Sigmoid colon (tissue), 7 donors: ENCODE measurements around the gene WHRN. TPM values are rescaled to one million over a fixed set of nuclear protein-coding genes. Genes with fewer than 3 reads are reported as not detected.

ENCODE experiments used
- DNase-seq: peaks from one replicate; pipeline ENCODE4 v3.0.0-alpha.2; 2019
- H3K27ac ChIP-seq, 4 donors: fragments of 200-600 bp; sonication (generic); one replicate each; pipeline ENCODE4 v1.5.1; 2016 to 2019; ENCODE audit warnings: mild to moderate bottlenecking in 1 of 4
- H3K27me3 ChIP-seq, 3 donors: fragments of 200-600 bp; sonication (generic); one replicate each; pipeline ENCODE4 v1.5.1; 2019; ENCODE audit warnings: mild to moderate bottlenecking in 1 of 3
- H3K36me3 ChIP-seq, 4 donors: fragments of 200-600 bp; sonication (generic); one replicate each; pipeline ENCODE4 v1.5.1; 2016 to 2019
- H3K4me1 ChIP-seq, 4 donors: fragments of 200-600 bp; sonication (generic); one replicate each; pipeline ENCODE4 v1.5.1; 2017 to 2019
- H3K4me3 ChIP-seq, 4 donors: fragments of 200-600 bp; sonication (generic); one replicate each; pipeline ENCODE4 v1.5.1; 2017 to 2019; ENCODE audit warnings: mild to moderate bottlenecking in 2 of 4, moderate library complexity in 1 of 4
- H3K9me3 ChIP-seq, 4 donors: fragments of 200-600 bp in 3 of 4; sonication (generic) in 3 of 4; one replicate each; pipeline versions ENCODE4 v1.5.1 to v1.6.1; 2013 to 2019
- EP300 ChIP-seq, 4 donors: sonication (generic); formaldehyde crosslinking; IDR thresholded peaks; one replicate each; pipeline ENCODE4 v1.6.1; 2017; ENCODE audit warnings: antibody characterized with exemption in 4 of 4
- POLR2A ChIP-seq, 2 donors: fragments of 450-650 bp; IDR thresholded peaks; one replicate each; pipeline ENCODE4 v1.6.1; 2016; ENCODE audit warnings: antibody characterized with exemption in 2 of 2, mild to moderate bottlenecking in 2 of 2, moderate library complexity in 2 of 2
- POLR2AphosphoS5 ChIP-seq, 4 donors: sonication (generic); formaldehyde crosslinking; IDR thresholded peaks; one replicate each; pipeline ENCODE4 v1.6.1; 2017; ENCODE audit warnings: antibody characterized with exemption in 4 of 4
- WGBS, 2 donors: extraction: QIAGEN DNeasy Blood & Tissue Kit; methylation state at CpG; one replicate each; pipeline ENCODE4 v1.1.7; 2013; 5-methylcytosine and 5-hydroxymethylcytosine counted together
- intact Hi-C: fragments of 100-400 bp; cut with DNase I; formaldehyde crosslinking; loops from one replicate; pipeline ENCODE4 v1.15.1; 2023
- polyA plus RNA-seq, 3 donors: library from polyadenylated mRNA; stranded (reverse); fragments of 200-250 nt; gene quantifications; one replicate each; pipeline ENCODE4 v1.2.3, GENCODE V29; 2013
- total RNA-seq, 4 donors: library from RNA; depleted of rRNA; stranded (reverse); fragments of >200 nt; gene quantifications; one replicate each; pipeline ENCODE4 v1.1.0, GENCODE V29; 2016
- TF ChIP-seq, protein P1 (sequence below), 4 experiments: fragments of 450-650 bp in 3 of 4; fragments of 200-600 bp in 1 of 4; IDR thresholded peaks; one replicate each; pipeline ENCODE4 v1.5.1; 2016 to 2019; ENCODE audit warnings: antibody characterized with exemption in 4 of 4, mild to moderate bottlenecking in 3 of 4, moderate library complexity in 2 of 4
- donor health status: healthy with polysubstance abuse.
- donor health status: Bipolar disorder and iron deficiency.
- donor health status: healthy.

WHRN gene
- total and polyA plus RNA-seq, 7 donors, result 0.60 to 7.8 (median 5.4) TPM

DNA sequence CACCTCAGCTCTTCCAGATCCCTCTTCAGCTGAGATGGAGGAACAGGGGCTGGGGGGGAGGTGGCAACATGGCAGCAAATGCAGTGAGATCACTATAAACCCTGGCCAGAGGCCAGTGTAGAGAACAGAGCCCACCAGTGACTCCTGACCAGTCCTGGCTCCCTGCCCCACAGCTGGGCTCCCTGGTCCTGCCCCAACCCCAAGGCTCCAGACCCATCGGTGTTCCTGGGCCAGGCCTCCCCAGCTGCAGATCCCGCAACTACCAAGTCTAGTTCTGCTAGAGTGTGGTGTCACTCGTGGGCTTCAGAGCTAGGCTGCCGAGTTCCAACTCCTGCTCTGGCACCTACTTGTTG lies 134.3 kb downstream of the WHRN start:
- H3K27me3 ChIP-seq, result no peaks in the 10 kb centered on the region
- intact Hi-C loops, result no loop called here
- H3K4me3 ChIP-seq, result no peak overlapping the region
- no peak for TF ChIP-seq EP300 (IDR thresholded peaks at IDR 0.05)
- TF ChIP-seq POLR2AphosphoS5 (IDR thresholded peaks at IDR 0.05), result no peak
- TF ChIP-seq, protein P1, sequence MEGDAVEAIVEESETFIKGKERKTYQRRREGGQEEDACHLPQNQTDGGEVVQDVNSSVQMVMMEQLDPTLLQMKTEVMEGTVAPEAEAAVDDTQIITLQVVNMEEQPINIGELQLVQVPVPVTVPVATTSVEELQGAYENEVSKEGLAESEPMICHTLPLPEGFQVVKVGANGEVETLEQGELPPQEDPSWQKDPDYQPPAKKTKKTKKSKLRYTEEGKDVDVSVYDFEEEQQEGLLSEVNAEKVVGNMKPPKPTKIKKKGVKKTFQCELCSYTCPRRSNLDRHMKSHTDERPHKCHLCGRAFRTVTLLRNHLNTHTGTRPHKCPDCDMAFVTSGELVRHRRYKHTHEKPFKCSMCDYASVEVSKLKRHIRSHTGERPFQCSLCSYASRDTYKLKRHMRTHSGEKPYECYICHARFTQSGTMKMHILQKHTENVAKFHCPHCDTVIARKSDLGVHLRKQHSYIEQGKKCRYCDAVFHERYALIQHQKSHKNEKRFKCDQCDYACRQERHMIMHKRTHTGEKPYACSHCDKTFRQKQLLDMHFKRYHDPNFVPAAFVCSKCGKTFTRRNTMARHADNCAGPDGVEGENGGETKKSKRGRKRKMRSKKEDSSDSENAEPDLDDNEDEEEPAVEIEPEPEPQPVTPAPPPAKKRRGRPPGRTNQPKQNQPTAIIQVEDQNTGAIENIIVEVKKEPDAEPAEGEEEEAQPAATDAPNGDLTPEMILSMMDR (IDR thresholded peaks at IDR 0.05), result no peak
- TF ChIP-seq POLR2A (IDR thresholded peaks at IDR 0.05), result no peak
- H3K27ac ChIP-seq, result no peak overlapping the region
- DNase-seq, result peak; percentile 67
- peaks cover 0 to 26% (median 12%) of the 10 kb centered on the region in 4 donors for H3K4me1 ChIP-seq
- peaks cover 3 to 46% (median 11%) of the 10 kb centered on the region in 4 donors for H3K36me3 ChIP-seq
- WGBS, 2 donors, result 72 to 89% methylated on average over 4 of the region's 4 CpGs
- H3K9me3 ChIP-seq, result no peaks in the 10 kb centered on the region

DNA sequence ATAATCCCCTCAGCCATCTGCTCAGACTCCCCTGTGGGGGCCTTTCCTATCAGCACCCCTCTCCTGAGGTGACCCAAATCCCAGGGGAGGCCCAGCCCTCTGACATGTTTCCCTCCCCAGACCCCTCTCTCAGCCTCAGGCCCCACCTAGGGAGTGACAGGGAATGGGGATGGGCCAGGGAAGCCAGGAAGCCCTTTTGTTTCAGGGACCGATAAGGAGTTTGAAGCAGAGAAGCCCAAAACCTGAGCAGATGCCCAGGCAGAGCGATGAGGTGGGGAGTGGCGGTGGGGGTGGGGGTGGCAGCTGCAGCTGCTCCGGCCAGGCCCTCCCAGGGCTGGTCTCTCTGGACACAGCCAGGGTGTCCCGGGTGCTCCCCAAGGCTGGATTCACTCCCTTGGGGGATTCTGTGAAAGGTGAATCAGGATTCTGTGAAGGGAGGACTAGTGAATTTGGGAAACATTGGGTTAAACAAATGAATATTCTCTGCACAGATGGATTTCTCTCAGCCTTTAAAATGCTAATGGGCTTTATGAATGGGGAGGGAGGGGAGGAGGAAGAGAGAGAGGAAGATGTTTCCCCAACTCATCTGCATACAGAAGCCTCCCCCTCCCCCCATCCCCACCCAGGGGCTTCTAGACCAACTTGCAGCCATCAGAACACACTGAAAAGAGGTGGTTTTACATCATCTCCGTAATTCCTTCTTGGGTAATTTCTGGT lies 134.9 kb downstream of the WHRN start:
- TF ChIP-seq EP300 (IDR thresholded peaks at IDR 0.05) (no peak), POLR2A (IDR thresholded peaks at IDR 0.05) (no peak), POLR2AphosphoS5 (IDR thresholded peaks at IDR 0.05) (no peak)
- TF ChIP-seq, protein P1 (IDR thresholded peaks at IDR 0.05), result no peak
- Histone ChIP-seq H3K9me3 (no peaks in the 10 kb centered on the region), H3K27ac (no peak overlapping the region), H3K27me3 (no peaks in the 10 kb centered on the region), H3K4me1 (peaks cover 0 to 26% (median 12%) of the 10 kb centered on the region in 4 donors), H3K36me3 (peaks cover under 1 to 48% (median 11%) of the 10 kb centered on the region in 4 donors), H3K4me3 (no peak overlapping the region)
- WGBS, 2 donors, result 66 to 81% methylated on average over 6 of the region's 6 CpGs
- intact Hi-C loops, result no loop called here
- DNase-seq, result peak; percentile 34

DNA sequence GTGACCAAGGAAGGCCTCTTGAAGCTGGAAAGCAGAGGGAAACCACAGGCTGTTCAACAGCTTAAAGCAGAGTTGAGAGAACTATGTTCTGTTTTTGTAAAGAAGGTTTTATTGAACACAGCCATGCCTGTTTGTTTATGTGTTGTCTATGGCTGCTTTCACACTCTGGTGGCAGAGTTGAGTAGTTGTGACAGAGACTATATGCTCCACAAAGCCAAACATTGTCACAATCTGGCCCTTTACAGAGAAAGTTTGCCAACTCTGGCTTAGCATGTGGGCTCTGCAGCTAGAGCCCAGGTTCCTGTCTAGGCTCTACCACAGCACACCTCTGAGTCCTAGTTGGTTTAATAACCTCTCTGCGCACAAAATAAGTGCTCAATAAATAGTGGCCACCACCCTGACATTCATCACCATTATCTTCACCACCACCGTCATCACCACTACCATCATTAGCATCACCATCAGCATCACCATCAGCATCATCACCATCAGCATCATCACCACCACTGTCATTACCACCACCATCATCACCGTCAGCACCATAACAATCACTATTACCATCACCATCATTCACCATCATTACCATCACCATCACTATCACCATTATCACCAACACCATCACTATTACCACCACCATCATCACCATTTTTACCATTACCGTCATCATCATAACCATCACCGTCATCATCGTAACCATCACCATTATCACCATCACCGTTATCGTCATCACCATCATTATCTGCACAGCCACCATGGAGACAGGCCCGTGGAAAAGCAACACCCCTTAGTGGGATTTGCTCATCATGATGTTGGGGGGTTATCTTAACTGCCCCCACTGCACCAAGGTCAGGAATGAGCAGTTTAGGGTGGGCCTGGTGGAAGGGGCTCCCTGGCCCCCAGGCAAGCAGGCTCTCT lies 135.8 kb downstream of the WHRN start:
- TF ChIP-seq, protein P1 (IDR thresholded peaks at IDR 0.05), result no peak
- no peak for TF ChIP-seq EP300 (IDR thresholded peaks at IDR 0.05)
- no peak for TF ChIP-seq POLR2AphosphoS5 (IDR thresholded peaks at IDR 0.05)
- no peak for TF ChIP-seq POLR2A (IDR thresholded peaks at IDR 0.05)
- peaks cover 0 to 26% (median 12%) of the 10 kb centered on the region in 4 donors for H3K4me1 ChIP-seq
- intact Hi-C loops, result no loop called here

DNA sequence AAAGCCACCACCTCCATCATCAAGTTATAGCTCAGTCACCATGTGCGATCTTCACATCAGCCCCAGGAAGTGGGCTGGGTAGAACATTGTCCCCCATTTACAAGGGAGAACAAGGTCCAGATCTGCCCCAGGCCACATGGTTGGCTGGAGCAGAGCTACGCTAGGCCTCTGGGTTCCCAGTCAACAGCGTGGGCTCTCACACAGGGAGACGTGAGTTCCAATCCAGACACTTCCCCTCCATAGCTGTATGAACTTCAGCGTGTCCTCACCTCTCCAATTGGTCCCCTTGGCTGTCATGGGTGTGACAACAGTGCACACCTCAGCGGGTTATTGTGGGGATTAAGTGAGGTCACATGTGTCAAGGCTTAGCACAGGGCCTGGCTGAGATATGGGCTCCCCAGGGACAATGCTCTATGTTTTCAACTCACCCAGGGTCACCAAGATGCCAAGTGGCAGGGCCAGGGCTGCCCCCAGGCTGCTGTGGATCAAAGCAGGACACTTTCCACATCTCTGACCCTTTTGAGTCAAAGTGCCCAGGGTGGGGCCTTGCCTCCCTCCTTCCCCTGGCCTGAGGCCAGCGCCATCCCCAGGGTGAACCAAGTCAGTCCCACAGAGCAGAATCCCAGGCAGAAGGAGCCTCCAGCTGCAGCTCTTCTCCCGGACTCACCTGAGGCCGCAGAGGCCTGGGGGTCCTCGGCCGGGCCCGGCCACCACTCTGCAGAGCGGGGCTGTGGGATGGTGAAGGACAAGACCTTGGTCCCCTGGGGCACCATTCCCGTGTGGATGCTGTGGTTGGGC lies 137.3 kb downstream of the WHRN start:
- H3K4me3 ChIP-seq, result no peak overlapping the region
- H3K4me1 ChIP-seq, result peaks cover 0 to 23% (median 11%) of the 10 kb centered on the region in 4 donors
- peaks cover 4 to 44% (median 7%) of the 10 kb centered on the region in 4 donors for H3K36me3 ChIP-seq
- 88 to 89% methylated on average over 14 of the region's 14 CpGs for WGBS, 2 donors
- no peaks in the 10 kb centered on the region for H3K27me3 ChIP-seq
- H3K27ac ChIP-seq, result peak overlapping the region in 2 of 4 donors; percentile 33 to 49
- no peaks in the 10 kb centered on the region for H3K9me3 ChIP-seq
- intact Hi-C loops, result no loop called here
- TF ChIP-seq POLR2A (IDR thresholded peaks at IDR 0.05) (no peak), POLR2AphosphoS5 (IDR thresholded peaks at IDR 0.05) (no peak), EP300 (IDR thresholded peaks at IDR 0.05) (no peak)
- TF ChIP-seq, protein P1 (IDR thresholded peaks at IDR 0.05), result no peak
- DNase-seq, result no peak

More for the DNA sequence above, 135.8 kb downstream of the WHRN start:
- Histone ChIP-seq H3K27me3 (no peaks in the 10 kb centered on the region), H3K36me3 (peaks cover 2 to 45% (median 8%) of the 10 kb centered on the region in 4 donors), H3K27ac (no peak overlapping the region), H3K4me3 (no peak overlapping the region), H3K9me3 (no peaks in the 10 kb centered on the region)
- WGBS, 2 donors, result 94 to 96% methylated on average over 9 of the region's 9 CpGs
- no peak for DNase-seq
